HG03108 (cell line): Measurements from ENCODE around the gene CCDC127.
A peak's percentile ranks its signal among the peaks of the same experiment; 100 is the strongest.
"Not testable (repeated sequence)": the region's sequence is repeated elsewhere in the genome, so short reads cannot be mapped to it uniquely, and the experiment has no call there.

Experiments used
- ATAC-seq: cut with Tn5 transposase; IDR thresholded peaks from one replicate; pipeline ENCODE4 v1.9.1; 2021; ENCODE audit warnings: moderate library complexity; ENCODE audit not compliant: unreplicated experiment

Gene CCDC127

GRCh38 chr5:217494-218456 is at the start of gene CCDC127, which contains the start of gene SDHA:
Gene CCDC127 (minus strand): TSS chr5:218153. CDS start chr5:216849, 1,304 bp downstream.
Gene SDHA (plus strand): TSS chr5:218320. CDS start chr5:218356, 36 bp downstream.
- ATAC-seq = peak; percentile 65

- ATAC-seq = no peak
These were observed 49.8 kb upstream of the CCDC127 start for GRCh38 chr5:267716-268115.

- not testable (repeated sequence) for ATAC-seq
These were observed 48.5 kb upstream of the CCDC127 start for GRCh38 chr5:266311-267026.

GRCh38 chr5:264338-264737 is 46.4 kb upstream of the CCDC127 start:
- no peak for ATAC-seq

- ATAC-seq = not testable (repeated sequence)
These were observed 45.5 kb upstream of the CCDC127 start for GRCh38 chr5:263275-263974.

GRCh38 chr5:257148-257547 is 39.2 kb upstream of the CCDC127 start:
- no peak for ATAC-seq

GRCh38 chr5:256347-256746 is 38.4 kb upstream of the CCDC127 start:
- ATAC-seq = not testable (repeated sequence)

- ATAC-seq = not testable (repeated sequence)
These were observed 37.2 kb upstream of the CCDC127 start for GRCh38 chr5:255116-255515.

GRCh38 chr5:254322-254721 is 36.4 kb upstream of the CCDC127 start:
- ATAC-seq = not testable (repeated sequence)

GRCh38 chr5:252546-252945 is 34.6 kb upstream of the CCDC127 start:
- ATAC-seq = no peak

- ATAC-seq = not testable (repeated sequence)
These were observed 34.0 kb upstream of the CCDC127 start for GRCh38 chr5:251975-252374.

- ATAC-seq = not testable (repeated sequence)
These were observed 33.6 kb upstream of the CCDC127 start for GRCh38 chr5:251538-251937.

GRCh38 chr5:251016-251415 is 33.1 kb upstream of the CCDC127 start:
- ATAC-seq = not testable (repeated sequence)

- ATAC-seq = not testable (repeated sequence)
These were observed 32.4 kb upstream of the CCDC127 start for GRCh38 chr5:250396-250795.

GRCh38 chr5:245717-246116 is 27.8 kb upstream of the CCDC127 start:
- not testable (repeated sequence) for ATAC-seq

- not testable (repeated sequence) for ATAC-seq
These were observed 25.9 kb upstream of the CCDC127 start for GRCh38 chr5:243683-244367.

GRCh38 chr5:241045-241669 is 23.2 kb upstream of the CCDC127 start:
- ATAC-seq = not testable (repeated sequence)

- ATAC-seq = not testable (repeated sequence)
These were observed 22.6 kb upstream of the CCDC127 start for GRCh38 chr5:240550-240949.

GRCh38 chr5:237931-238330 is 20.0 kb upstream of the CCDC127 start:
- ATAC-seq = not testable (repeated sequence)

GRCh38 chr5:235527-235926 is 17.6 kb upstream of the CCDC127 start:
- ATAC-seq = not testable (repeated sequence)
